Endodermal cell (in vitro differentiated cells): ENCODE measurements around the gene HEG1. TPM values are rescaled to one million over a fixed set of nuclear protein-coding genes. Genes with fewer than 3 reads are reported as not detected.

Experiments
- DNase-seq: peaks from one replicate; pipeline ENCODE4 v3.0.0-alpha.2; 2017
- H3K27ac ChIP-seq: 2 replicates; pipeline ENCODE4 v1.5.1; 2013; ENCODE audit warnings: mild to moderate bottlenecking, low read depth, low read length, moderate library complexity
- H3K27me3 ChIP-seq: 2 replicates; pipeline ENCODE4 v1.6.1; 2013; ENCODE audit warnings: mild to moderate bottlenecking, low read length, moderate library complexity; ENCODE audit not compliant: insufficient read depth, control insufficient read depth, poor library complexity, severe bottlenecking
- H3K36me3 ChIP-seq: 2 replicates; pipeline ENCODE4 v1.7.0; 2013; ENCODE audit warnings: mild to moderate bottlenecking, low read length, moderate library complexity; ENCODE audit not compliant: control insufficient read depth, insufficient read depth
- H3K4me1 ChIP-seq: one replicate; pipeline ENCODE4 v1.7.0; 2013; ENCODE audit warnings: low read length; ENCODE audit not compliant: control insufficient read depth, insufficient read depth
- H3K4me3 ChIP-seq: 2 replicates; pipeline ENCODE4 v1.5.1; 2013; ENCODE audit warnings: mild to moderate bottlenecking, low read length, moderate library complexity
- H3K9ac ChIP-seq: 2 replicates; pipeline ENCODE4 v1.6.1; 2013; ENCODE audit warnings: mild to moderate bottlenecking, low read length, moderate library complexity; ENCODE audit not compliant: poor library complexity, severe bottlenecking; ENCODE audit errors: extremely low read depth
- H3K9me3 ChIP-seq: 2 replicates; pipeline ENCODE4 v1.6.1; 2013; ENCODE audit warnings: mild to moderate bottlenecking, low read length, moderate library complexity; ENCODE audit not compliant: control insufficient read depth
- H3K27ac Mint-ChIP-seq: 2 replicates; pipeline ENCODE4 v1.8.0; 2020; ENCODE audit warnings: mixed read lengths
- H3K27me3 Mint-ChIP-seq: 2 replicates; pipeline ENCODE4 v1.8.0; 2021; ENCODE audit warnings: mild to moderate bottlenecking, mixed read lengths; ENCODE audit not compliant: insufficient read depth
- H3K36me3 Mint-ChIP-seq: 2 replicates; pipeline ENCODE4 v1.8.0; 2020; ENCODE audit warnings: low read depth, mixed read lengths
- H3K4me1 Mint-ChIP-seq: 2 replicates; pipeline ENCODE4 v1.8.0; 2020; ENCODE audit warnings: mixed read lengths
- H3K4me3 Mint-ChIP-seq: 2 replicates; pipeline ENCODE4 v1.8.0; 2020; ENCODE audit warnings: mild to moderate bottlenecking, moderate library complexity, mixed read lengths
- H3K9me3 Mint-ChIP-seq: 2 replicates; pipeline ENCODE4 v1.8.0; 2020; ENCODE audit warnings: mild to moderate bottlenecking, mixed read lengths
- WGBS, 2 experiments: methylation state at CpG; one replicate each; pipeline versions ENCODE4 v1.1.5 to v1.1.7; 2013; ENCODE audit warnings: missing lambda C conversion rate in 2 of 2, mixed read lengths in 1 of 2; ENCODE audit not compliant: insufficient coverage in 1 of 2, insufficient read length in 1 of 2; 5-methylcytosine and 5-hydroxymethylcytosine counted together
- total RNA-seq, 2 donors: library from RNA; stranded (reverse); fragmentation: NEBNext Ultra II Directional in 1 of 2; extraction: Animal tissue kit (Norgen Biotek cat#: 25700) in 1 of 2; gene quantifications; 2 replicates in 1 of 2; 3 replicates in 1 of 2; pipeline ENCODE4 v1.2.1, GENCODE V29; 2021
- TF ChIP-seq, protein P1 (sequence below): fragments of 200-600 bp; sonication (generic); conservative IDR thresholded peaks from 2 replicates; pipeline ENCODE4 v1.5.0; 2021; ENCODE audit warnings: antibody characterized with exemption, mild to moderate bottlenecking

Gene HEG1
- total RNA-seq, 2 donors from 2014 or later: 25.5 to 27.0 TPM

DNA sequence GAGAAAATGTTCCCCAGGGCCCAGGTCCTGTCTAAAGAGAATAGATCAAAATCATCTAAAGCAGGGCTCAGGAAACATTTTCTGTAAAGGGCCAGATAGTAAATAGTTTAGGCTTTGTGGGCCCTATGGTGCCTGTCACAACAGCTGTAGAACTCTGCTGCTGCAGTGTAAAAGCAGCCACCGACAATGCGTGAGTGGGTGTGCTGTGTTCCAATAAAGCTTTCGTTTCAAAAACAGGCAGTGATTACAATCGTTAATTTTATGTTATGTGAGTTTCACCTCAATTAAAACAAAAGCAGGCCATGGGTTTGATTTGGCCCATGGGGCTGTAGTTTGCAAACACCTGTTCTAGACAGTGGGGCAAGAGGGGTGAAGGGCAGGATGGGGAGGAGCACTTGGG is 12.5 kb upstream of the HEG1 start:
- H3K27me3 Mint-ChIP-seq: peaks cover 3% of the 10 kb centered on the region
- H3K4me3 ChIP-seq: no peak overlapping the region
- no peak for DNase-seq
- H3K27ac Mint-ChIP-seq: no peak overlapping the region
- H3K27ac ChIP-seq: no peak overlapping the region
- H3K4me3 Mint-ChIP-seq: no peak overlapping the region
- no peaks in the 10 kb centered on the region for H3K36me3 ChIP-seq
- no peaks in the 10 kb centered on the region for H3K36me3 Mint-ChIP-seq
- peaks cover 11% of the 10 kb centered on the region for H3K9me3 ChIP-seq
- H3K9ac ChIP-seq: no peak overlapping the region
- TF ChIP-seq, protein P1, sequence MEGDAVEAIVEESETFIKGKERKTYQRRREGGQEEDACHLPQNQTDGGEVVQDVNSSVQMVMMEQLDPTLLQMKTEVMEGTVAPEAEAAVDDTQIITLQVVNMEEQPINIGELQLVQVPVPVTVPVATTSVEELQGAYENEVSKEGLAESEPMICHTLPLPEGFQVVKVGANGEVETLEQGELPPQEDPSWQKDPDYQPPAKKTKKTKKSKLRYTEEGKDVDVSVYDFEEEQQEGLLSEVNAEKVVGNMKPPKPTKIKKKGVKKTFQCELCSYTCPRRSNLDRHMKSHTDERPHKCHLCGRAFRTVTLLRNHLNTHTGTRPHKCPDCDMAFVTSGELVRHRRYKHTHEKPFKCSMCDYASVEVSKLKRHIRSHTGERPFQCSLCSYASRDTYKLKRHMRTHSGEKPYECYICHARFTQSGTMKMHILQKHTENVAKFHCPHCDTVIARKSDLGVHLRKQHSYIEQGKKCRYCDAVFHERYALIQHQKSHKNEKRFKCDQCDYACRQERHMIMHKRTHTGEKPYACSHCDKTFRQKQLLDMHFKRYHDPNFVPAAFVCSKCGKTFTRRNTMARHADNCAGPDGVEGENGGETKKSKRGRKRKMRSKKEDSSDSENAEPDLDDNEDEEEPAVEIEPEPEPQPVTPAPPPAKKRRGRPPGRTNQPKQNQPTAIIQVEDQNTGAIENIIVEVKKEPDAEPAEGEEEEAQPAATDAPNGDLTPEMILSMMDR: no peak
- no peaks in the 10 kb centered on the region for H3K27me3 ChIP-seq
- peaks cover 19% of the 10 kb centered on the region for H3K4me1 Mint-ChIP-seq
- peaks cover 7% of the 10 kb centered on the region for H3K9me3 Mint-ChIP-seq
- 96 to 100% methylated on average over 3 to 4 of the region's 4 CpGs for WGBS, 2 experiments
- peaks cover 1% of the 10 kb centered on the region for H3K4me1 ChIP-seq

DNA sequence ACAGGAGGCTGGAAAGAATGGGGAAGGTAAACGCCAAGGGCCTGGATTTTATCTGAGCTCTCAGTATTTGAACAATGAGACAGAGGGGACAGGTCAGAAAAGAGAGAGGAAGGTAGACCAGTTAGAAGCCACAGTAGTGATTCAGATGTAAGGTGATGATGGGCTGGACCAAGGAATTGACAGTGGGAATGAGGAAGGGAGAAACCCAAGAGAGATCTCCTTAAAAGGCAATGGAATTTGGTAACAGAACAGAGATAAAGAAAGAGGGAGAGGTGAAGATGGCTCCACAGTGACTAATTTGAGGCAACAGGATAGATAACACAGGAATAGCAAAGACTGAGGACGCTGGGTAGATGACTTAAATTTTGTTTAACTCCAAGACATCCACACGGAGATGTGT is 11.4 kb upstream of the HEG1 start:
- Histone ChIP-seq H3K27me3 (no peaks in the 10 kb centered on the region), H3K4me3 (no peak overlapping the region), H3K9me3 (peaks cover 11% of the 10 kb centered on the region), H3K27ac (no peak overlapping the region), H3K36me3 (no peaks in the 10 kb centered on the region), H3K9ac (no peak overlapping the region), H3K4me1 (peaks cover 5% of the 10 kb centered on the region)
- Mint-ChIP-seq H3K9me3 (peaks cover 7% of the 10 kb centered on the region), H3K4me3 (no peak overlapping the region), H3K27me3 (peaks cover 5% of the 10 kb centered on the region), H3K4me1 (peaks cover 25% of the 10 kb centered on the region), H3K27ac (peak overlapping the region; percentile 7), H3K36me3 (no peaks in the 10 kb centered on the region)
- 66 to 82% methylated on average over 2 to 3 of the region's 3 CpGs for whole genome bisulfite sequencing, 2 experiments
- no peak for DNase-seq
- TF ChIP-seq, protein P1: no peak

DNA sequence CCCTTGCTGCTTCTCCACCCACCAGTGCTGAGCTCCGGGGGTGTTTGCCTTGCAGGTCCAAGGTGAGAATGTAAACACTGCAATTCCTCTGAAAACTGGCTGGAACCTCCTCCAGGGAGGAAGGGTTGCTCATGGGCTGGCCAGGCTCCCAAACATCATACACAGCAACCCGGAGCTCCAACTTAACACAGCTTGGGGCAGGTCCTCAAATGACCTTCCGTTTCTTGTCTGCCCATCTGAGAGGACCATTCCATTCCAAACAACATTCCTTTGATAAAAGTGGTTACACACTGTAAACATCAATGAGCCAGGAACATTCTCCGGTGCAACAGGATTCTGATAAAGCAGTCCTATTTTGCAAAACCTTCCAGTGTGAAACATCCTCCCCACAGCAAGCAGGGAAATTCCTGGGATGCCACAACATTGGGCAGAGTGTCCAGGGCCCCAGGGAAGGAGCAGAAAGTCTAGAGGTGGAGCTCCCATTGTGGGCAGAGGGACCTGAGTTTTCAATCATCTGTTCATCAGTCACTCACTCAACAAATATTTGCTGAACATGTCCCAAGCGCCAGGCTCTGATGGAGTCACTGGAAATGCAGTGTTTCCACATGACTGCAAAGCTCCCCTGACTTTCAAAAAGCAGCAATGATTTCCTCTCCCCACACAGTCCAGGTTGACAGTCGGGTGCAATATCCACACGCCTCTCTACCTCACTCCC is 7.3 kb upstream of the HEG1 start:
- DNase-seq: peak; percentile 58
- Histone ChIP-seq H3K36me3 (no peaks in the 10 kb centered on the region), H3K4me1 (peaks cover 5% of the 10 kb centered on the region), H3K9ac (no peak overlapping the region), H3K27ac (no peak overlapping the region), H3K9me3 (peaks cover 11% of the 10 kb centered on the region), H3K27me3 (no peaks in the 10 kb centered on the region), H3K4me3 (no peak overlapping the region)
- Mint-ChIP-seq H3K4me1 (peaks cover 52% of the 10 kb centered on the region), H3K9me3 (peaks cover 7% of the 10 kb centered on the region), H3K27me3 (peaks cover 28% of the 10 kb centered on the region), H3K27ac (no peak overlapping the region), H3K4me3 (no peak overlapping the region), H3K36me3 (no peaks in the 10 kb centered on the region)
- TF ChIP-seq, protein P1: no peak
- 71 to 84% methylated on average over 5 to 7 of the region's 7 CpGs for WGBS, 2 experiments
